T1000 (cell line): ENCODE measurements around the gene SORCS2.

Experiments
- DNase-seq: peaks from one replicate; lab custom pipeline; 2025; ENCODE audit warnings: mixed read lengths; lab: John Stamatoyannopoulos, UW

The SORCS2 gene

DNA sequence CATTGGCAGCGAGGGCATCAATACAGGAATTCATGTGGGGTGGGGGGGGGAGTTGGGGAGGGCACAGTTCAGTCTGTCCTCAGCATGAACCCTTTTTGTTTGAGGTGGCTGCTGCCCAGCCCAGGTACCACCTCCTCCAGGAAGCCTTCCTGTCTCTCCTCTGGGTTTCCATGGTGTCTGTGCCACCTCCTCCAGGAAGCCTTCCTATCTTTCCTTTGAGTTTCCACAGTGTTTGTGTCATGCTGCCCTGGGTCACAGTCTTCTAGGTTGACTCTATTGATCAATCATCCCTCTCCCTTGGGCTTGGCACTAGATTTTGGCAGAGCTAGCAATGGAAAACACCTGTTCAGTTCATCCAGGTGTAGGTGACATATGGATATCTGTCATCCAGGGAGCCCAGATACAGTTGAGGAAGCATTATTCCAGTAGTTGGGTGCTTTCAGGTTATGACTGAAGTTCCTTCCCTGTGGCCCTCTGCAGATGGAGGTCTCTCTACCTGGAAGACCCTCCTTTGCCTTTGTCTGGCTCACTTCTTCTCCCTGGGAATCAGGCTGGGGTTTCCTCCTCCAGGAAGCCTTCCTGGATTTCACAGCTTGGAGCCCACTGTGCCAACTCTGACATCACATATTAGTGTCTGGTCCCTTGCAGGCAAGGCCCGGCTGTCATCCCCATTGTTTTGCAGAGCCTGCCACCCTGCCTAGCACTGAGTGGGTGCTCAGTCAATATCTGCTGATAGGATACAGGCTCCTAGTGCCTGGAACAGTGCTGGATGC lies 96.6 kb downstream of the SORCS2 start:
- DNase-seq = no peak

DNA sequence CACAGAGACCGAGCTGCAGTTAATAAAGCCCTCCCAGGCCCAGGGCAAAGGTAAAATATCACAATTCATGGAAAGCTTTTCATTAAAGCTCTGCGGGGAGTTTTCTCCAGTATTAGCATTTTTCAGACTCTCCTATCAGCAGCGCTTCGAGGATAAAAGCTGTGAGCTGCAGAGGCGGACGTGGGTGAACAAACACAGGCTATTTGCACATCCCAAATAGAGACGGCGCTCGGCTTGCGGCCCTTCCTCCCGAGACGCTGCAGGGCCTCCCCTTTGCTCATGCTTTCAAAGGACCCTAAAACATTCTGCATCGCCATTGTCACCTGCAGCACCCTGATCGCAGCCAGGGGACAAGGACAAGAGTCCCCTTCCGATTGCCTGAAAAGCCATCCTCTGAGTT lies 97.3 kb downstream of the SORCS2 start:
- DNase-seq = no peak

DNA sequence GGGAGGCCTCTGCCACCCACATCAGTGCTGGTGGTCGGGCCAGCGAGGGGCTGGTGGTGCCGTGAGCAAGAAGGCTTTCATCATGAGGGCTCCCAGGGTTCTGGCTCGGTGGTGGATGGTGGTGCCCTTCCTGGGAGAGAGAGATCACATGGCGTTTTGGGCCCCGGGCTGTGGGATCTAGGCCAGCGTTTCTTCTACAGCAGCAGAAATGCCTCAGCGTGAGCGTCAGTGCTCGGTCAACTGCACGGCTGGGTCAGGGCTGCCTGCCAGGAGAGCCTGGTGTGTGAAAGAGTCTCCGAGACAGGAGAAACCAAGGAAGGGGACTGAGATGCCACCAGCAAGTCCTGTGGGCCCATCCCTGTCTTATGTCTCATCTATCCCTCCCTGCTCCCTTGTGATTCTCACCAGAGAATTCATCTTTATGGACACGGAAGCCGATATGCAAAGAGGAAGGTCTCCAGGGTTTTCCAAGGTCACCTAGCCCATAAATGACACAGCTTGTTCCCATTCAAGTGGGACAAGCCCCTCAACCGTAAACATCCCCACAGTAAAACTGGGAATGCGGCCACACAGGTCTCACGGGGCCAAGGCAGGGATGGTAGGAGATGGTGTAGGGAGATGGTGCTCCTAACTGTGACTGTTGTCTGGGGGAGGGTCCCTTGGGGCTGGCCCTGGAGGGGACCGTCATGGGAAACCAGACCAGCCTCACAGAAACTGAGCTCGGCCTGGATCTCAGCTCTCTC lies 99.2 kb downstream of the SORCS2 start:
- no peak for DNase-seq

- DNase-seq = no peak
Measured at GRCh38 chr4:7293703-7294102, 101.4 kb downstream of the SORCS2 start.

DNA sequence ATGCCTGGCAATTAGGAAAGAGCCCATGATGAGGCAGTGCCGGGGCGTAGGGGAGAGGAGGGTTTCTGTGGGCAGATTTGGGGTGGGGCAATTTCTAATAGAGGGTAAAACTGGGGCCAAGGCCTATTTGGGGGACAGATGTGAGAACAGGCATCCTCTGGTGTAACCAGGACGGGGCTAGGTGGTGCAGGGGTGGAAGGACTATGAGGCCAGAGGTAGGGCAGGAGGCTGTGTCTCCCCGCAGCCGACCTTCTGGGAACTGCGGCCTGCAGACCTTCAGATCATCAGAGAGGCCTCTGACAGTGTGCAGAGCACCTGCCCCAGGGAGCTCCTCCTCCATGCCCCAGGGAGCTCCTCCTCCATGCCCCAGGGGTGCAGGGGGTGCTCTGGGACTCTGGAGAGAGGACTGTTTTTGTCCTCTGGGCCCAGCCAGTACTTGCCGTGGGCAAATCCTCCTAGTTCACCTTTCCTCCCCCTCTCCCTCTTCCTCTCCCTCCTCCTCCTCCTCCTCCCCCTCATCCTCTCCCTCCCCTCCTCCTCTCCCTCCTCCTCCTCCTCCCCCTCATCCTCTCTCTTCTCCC lies 101.9 kb downstream of the SORCS2 start:
- DNase-seq = no peak

- DNase-seq = no peak
Measured at GRCh38 chr4:7295197-7295910, 103.0 kb downstream of the SORCS2 start.

DNA sequence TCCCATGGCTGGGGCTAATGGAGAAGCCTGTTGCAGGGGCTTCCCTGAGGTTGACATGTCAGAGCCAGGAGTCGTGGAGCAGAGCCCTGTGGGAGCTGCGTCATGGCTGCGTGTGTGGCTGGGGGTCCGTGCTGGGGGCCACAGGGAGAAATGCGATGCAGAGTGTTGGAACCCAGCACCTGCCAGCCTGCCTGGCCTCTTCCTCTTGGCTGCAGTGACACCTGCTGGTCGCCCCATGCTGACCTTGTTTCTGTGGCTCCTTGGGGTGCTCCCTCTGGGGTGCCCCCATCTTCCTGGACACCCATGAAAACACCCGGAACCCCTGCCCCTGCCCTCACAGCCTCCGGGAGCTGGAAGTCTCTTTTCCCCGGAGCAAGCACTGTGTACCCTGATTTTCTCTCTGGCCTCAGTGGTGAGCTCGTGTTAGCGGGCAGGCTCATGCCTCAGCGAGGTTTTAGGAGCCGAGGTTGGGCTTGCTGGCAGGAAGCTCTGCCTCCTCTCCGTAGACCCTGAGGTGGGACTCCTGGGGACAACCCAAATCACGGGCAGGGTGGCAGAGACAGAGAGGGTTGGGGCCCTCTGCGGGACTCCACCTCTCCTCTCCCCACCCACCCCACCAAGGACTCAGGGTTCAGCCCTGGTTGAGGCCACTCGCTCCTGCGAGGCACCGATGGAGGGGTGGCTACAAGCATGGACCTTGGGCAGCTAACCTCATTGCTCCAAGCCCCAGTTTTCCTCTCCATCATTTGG lies 103.7 kb downstream of the SORCS2 start:
- DNase-seq = no peak

DNA sequence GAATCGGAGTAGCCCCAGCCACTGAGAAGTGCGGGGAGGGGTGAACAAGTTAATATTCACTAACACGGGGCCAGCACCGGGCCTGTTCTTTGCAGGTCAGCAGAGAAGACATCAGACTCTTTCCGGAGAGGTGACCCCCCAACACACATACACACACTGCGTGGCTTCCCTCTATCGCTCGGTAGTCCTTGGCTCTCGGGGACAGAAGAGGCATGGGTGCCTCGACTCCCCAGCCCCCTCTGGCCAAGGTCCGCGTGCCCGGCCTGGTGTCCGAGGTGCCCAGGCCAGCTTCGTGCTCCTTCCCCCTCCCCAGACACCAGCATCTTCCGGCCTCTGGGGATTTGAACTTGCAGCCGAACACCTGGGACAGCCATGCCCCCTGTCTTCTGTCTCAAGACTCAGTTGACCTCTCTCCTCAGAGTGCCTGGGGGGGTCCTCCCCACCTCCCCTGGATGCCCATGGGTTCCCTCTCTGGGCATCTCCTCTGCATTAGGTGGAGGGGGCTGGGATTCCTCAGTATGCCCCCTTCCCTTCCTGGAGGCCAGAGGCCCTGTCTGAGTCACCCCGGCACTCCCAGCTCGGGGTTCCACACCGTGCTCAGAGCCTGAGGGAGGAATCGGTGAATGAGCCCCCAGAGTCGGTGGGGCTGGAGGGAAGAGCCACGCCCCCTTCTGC lies 104.5 kb downstream of the SORCS2 start:
- DNase-seq = no peak

GRCh38 chr4:7297374-7297773 lies 105.0 kb downstream of the SORCS2 start:
- no peak for DNase-seq

GRCh38 chr4:7297881-7298280 lies 105.5 kb downstream of the SORCS2 start:
- no peak for DNase-seq

- DNase-seq = no peak
Measured at GRCh38 chr4:7298619-7299009, 106.3 kb downstream of the SORCS2 start.

- no peak for DNase-seq
Measured at GRCh38 chr4:7299010-7299907, 106.9 kb downstream of the SORCS2 start.

- DNase-seq = no peak
Measured at GRCh38 chr4:7299908-7300710, 107.8 kb downstream of the SORCS2 start.

GRCh38 chr4:7300711-7301095 lies 108.4 kb downstream of the SORCS2 start:
- no peak for DNase-seq

- DNase-seq = no peak
Measured at GRCh38 chr4:7301126-7301785, 108.9 kb downstream of the SORCS2 start.

DNA sequence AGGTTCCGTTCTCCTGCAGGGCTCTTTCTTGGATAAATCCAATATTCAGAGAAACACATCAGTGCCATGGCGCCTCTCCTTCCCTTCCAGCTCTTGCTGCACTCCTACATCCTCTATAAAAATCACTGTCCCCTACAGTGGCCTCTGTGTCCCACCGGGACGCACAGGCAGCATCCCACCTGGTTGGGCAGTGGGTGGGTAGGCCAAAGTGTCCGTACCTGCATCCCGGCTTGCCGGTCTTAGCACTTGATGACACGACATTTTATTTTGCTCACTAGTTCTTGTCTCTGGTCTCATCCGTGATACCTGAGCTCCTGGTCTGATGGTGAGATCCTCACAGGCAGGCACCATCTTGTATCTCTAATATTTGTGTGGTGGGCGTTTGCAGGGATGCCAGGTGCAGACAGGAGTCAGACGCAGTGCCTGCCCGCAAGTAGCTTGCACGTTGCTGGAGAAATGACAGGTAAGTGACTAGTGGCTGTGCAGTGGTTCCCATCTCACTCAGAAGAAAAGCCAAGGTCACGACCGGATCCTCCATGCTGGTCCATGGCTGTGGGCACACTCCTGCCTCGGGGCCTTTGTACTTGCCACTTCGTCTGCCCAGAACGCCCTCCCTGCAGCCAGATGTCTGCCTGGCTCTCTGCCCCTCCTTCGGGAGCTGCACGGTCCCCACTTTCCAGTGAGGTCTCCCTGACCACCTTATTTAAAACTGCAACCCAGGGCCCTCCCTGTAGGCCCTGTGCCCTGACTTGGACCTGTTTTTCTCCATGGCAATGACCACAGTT lies 109.7 kb downstream of the SORCS2 start:
- no peak for DNase-seq

GRCh38 chr4:7302781-7303404 lies 110.6 kb downstream of the SORCS2 start:
- no peak for DNase-seq

- DNase-seq = no peak
Measured at GRCh38 chr4:7303561-7303960, 111.2 kb downstream of the SORCS2 start.
